HG03159 (cell line): Measurements from ENCODE around the gene FPGT.
"Not testable (repeated sequence)": the region's sequence is repeated elsewhere in the genome, so short reads cannot be mapped to it uniquely, and the experiment has no call there.

Source experiments
- ATAC-seq: cut with Tn5 transposase; IDR thresholded peaks from one replicate; pipeline ENCODE4 v1.9.1; 2021; ENCODE audit warnings: mild to moderate bottlenecking, moderate library complexity; ENCODE audit not compliant: unreplicated experiment

Gene FPGT

DNA sequence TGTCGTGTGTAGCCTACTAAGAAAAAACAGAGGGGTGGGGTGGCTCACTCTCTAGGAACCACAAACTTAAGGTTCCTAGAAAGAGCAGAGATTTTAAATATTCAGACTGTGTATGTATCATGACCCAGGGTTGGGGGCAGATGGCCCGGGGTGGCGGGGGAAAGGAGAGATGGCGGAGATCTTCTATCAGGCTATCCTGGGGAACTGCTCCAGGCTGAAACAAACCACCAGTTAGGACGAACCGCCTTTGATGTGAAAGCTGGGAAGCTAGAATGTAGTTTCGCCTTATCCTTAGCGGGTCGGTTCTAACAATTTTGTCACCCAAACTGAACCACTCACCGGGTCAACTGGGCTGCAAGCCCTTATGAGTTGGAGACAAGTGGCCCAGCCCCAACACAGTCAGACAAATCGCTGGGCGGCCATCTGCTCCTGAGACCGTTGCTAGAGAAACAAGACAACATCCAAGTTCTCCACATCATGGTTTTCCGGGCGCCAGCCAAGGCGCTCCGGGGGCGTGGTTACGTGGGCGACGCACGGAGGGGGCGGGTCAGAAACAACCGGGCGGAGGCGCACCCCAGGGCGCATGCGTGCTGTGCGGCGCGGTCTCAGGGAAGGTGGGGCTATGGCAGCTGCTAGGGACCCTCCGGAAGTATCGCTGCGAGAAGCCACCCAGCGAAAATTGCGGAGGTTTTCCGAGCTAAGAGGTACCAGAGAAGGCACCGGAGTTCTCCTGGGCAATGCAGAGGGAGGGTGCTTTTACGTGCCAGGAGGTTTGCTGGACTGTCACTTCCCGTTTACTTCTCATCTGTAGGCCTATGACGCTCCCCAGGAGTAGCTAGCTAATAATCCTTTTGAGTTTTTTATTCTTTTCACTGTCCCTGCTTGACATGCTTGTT lies at the start of gene FPGT, which contains the start of gene LRRIQ3:
FPGT (plus strand) TSS at position 586 of the 896 bp plus-strand sequence; CDS start at position 623, 37 bp downstream.
LRRIQ3 (minus strand) TSS at position 520 of the 896 bp plus-strand sequence. CDS start 14,492 bp downstream, outside the sequence.
- ATAC-seq: peak; percentile 96

DNA sequence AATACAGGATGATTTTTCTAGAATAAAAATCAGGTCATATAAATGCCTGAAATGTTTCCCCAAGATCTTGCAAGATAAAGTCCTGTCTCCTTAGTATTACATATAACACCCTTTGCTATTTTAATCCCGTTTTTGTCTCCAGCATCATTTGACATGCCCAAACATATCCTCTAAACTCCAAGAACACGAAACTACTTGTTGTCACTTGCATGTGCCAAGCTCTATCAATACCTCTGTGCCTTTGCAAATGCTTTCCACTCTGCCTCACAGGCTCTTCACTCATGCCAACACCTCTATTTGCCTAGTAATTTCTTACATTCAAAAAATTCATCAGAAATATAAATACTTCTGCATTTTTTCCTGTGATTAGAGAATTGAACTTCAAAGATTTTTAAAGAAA lies 38.0 kb upstream of the FPGT start:
- no peak for ATAC-seq

DNA sequence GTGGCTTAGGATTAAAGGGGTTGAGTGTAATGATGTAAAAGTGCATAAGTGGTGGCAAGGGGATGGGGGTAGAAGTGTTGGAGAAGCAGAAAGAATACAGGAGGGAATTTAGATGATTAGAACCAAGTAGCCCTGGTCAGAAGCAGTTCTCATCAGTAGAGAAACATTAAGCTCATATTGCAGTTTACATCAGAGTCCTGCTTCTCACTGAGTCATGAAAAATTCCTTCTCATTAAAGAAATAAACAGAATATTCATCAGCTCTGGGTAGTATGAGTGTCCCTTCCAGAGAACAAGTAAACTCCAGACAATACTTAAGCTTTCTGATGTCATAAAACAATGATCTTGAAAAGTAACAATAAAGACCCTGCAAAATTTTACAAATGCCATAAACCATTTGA lies 36.5 kb upstream of the FPGT start:
- no peak for ATAC-seq

DNA sequence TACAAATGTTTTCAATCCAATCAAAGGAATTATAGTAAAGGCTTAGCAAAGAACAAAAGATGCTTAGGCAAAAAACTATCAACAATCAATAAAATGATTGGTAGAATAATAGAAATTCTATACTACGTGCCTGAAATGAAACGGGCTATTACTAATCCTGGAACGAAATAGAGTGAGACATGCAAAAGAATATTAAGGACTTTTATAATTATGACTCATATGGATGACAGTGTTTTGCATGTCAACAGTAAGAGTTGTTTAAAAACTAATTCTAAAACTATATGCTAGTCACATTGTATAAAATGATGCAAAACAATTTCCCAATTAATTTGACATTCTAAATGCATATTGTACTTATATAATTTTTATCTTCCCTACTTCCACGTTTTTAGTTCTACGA lies 35.7 kb upstream of the FPGT start:
- ATAC-seq: no peak

DNA sequence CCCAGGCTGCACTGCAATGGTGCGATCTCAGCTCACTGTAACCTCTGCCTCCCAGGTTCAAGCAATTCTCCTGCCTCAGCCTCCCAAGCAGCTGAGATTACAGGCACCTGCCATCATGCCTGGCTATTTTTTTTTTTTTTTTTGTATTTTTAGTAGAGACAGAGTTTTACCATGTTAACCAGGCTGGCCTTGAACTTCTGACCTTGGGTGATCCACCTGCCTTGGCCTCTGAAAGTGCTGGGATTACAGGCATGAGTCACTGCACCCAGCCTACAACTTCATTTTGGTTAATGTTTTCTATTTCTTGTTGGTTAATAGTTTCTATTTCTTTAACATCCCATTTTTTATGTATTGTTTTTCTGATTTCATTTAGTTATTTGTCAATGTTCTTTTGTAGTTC lies 23.6 kb upstream of the FPGT start:
- ATAC-seq: not testable (repeated sequence)

DNA sequence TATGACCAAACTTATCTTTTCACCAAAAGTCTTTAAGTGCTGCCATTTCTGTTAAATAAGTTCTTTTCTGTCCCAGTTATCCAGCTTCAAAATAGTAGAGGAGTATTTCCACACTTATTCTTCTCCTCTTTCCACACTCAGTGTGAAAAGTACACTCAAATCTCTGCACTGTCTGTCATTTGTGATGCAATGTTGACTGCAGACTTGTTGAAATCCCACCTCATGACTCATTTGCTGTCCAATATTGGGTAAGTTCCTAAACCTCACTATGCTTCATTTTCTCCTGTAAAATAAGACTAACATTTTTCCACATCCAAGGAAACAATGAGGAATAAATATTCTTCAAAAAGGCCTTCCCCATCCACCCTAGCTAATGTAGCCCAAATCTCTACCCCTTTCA lies 17.6 kb upstream of the FPGT start:
- no peak for ATAC-seq

DNA sequence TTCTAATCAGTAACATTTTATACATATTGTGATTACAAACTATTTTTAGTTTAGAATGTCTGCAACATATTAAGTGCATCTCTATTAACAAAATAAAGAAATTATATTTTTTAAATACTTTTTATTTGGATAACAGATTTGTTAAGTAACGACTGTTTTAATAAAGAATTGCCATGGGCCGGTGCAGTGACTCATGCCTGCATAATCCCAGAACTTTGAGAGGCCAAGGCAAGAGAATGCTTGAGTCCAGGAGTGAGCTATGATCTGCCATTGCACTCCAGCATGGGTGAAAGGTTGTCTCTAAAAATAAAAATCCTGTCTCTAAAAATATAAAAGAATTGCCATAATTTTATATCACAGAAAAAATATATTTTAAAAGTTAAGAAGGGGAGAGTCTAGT lies 4.1 kb upstream of the FPGT start:
- no peak for ATAC-seq

DNA sequence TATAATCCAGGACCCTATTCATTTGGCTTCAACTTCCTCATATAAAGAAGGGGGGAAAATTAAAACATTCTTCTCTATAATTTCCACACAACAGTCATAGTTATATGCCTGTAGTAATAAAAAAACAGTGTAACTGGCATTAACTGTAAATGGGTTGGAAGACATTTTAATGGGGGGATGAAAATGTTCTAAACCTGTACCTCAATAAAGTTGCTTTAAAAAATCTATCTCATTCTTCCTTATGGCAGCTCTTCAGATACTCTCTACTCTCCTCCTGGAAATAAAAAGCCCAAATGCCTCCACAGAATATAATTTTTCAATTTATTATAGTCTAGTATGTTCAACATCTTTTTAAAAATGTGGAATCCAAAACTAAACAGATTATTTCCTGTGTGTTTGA lies 2.7 kb upstream of the FPGT start:
- no peak for ATAC-seq

DNA sequence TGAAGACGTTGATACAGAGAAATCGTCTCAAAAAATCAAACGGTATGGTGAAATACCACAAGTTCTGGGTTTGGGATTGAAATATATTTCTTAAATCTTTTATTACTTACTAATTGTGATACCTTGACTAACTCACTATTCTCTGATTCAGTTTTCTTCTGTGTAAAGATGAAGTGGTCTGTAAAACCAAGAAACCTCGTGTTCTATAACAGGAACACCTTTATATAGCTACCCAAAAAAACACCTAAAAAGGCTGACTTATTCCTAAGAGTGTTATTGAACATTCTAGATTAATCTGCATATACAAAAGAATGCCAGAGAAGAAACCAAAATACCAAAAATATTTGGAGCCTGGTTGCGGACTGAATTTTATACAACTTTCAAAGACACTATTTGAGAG lies 787 bp upstream of the FPGT start:
- no peak for ATAC-seq

DNA sequence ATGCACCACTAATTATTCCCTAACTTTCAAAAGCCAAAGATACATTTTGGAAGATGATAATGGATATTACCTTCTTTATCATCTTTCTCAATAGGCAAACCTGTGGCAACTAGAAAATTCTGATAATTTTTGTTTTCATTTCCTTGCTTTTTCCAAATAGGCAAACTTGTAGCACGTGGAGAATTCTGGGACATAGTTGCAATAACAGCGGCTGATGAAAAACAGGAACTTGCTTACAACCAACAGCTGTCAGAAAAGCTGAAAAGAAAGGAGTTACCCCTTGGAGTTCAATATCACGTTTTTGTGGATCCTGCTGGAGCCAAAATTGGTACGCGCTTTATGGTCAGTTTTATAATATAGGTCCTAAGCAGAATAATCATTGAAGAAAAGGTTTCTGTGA lies 1.5 kb downstream of the FPGT start:
- no peak for ATAC-seq

DNA sequence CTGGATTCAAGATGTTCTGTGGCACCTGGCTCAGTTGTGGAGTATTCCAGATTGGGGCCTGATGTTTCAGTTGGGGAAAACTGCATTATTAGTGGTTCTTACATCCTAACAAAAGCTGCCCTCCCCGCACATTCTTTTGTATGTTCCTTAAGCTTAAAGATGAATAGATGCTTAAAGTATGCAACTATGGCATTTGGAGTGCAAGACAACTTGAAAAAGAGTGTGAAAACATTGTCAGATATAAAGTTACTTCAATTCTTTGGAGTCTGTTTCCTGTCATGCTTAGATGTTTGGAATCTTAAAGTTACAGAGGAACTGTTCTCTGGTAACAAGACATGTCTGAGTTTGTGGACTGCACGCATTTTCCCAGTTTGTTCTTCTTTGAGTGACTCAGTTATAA lies 7.2 kb downstream of the FPGT start:
- ATAC-seq: no peak

DNA sequence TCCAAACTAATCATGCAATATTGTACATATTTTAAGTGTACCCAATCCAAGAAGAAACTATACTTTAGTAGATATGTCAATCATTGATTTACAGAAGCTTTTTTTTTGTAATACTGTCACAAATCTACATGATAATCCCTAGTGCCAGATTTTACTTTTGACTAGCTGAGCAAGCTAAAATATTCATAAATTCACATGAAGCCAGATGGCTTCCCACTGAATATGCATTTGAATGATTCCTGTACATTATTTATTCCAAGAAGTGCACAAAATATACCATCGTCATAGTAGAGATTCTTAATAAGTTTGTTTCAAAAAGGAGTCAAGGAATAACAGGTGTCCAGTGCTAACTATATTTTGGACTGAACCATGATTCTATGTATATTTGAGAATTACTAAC lies 17.2 kb downstream of the FPGT start:
- ATAC-seq: no peak

DNA sequence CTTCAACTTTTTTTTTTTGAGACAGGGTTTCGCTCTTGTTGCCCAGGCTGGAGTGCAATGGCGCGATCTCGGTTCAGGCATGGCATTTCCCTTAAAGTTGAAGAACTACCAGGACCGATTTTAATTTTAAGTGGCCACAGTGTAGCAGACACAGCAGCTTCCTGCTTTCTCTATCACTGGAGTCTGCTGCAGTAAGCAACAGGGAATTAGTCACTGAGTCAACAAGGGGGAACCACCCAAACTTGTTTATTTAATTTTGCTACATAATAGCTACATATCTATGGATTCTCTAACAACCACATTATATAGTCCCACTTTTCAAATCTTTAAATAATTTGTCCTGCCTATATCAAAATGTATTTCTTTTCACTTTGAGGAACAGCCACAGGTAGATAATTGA lies 24.7 kb downstream of the FPGT start:
- no peak for ATAC-seq

DNA sequence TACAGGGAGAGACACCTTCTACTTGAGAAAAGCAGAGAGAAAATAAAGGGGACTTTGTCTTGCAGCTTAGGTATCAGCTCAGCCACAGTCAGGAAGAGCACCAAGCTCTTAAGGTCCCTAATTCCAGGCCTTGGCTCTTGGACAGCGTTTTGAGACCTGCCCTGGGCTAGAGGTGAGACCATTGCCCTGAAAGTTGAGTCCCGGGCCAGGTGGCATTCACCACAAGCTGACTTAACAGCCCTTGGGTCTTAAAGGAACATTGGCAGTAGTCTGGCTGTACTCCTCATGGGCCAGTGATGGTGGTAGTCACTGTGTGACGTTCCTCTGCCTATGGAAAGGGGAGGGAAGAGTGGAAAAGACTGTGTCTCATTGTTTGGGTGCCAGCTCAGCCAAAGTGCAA lies 25.4 kb downstream of the FPGT start:
- no peak for ATAC-seq

DNA sequence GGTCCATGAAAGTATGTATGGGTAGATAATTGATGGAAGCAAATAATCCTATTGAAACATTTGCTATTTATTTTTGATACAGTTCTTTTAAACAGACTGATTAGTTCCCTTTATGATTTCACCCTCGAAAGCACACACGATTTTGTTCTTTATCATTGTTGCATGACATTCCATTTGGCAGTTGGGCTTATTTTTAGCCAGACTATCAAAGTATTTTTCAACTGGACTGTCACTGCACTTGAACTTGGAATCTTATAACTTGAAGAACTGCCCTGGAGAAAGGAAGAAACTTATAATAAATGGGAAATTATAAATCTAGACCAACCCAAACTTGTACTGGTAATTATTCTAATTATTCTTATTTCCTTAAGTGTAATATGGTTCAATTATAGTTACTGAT lies 37.1 kb downstream of the FPGT start, which contains the start of gene TNNI3K:
TNNI3K (plus strand) TSS at position 235 of the 400 bp plus-strand sequence; CDS start at position 300, 65 bp downstream.
- ATAC-seq: no peak

DNA sequence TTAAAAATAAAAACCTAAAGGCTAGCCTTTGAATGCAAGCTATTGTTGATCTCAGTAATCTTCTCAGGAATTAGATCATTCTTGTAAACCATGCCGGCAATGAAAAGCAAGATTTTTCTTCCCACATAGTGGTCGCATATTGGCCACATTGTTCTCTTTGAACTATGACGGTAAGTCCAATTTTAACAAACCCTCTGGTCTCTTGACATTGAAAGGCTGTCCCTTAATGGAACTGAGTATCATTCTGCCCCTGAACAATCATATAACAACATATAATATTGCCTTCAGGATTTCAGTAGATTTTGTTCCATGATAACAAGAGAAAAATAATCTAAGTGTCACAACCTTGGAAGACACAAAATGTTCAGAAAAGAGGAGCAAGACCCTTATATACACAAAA lies 38.4 kb downstream of the FPGT start:
- no peak for ATAC-seq

DNA sequence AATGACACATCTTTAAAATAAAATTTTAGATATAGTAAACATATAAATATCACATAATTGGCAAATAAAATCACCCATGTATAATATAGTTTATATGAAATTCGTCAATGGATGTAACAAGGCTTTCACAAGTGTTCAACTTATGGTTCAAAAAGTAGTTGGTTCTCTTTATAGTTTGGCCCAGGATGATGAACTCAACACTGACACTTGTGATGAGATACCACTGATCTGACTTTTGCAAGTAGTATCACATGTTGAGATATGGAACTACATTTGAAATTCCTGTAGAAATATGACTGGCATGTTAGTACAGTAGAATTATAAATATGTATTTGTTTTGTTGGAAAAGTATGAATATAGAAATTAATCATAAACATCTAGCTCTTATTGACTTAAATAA lies 39.0 kb downstream of the FPGT start:
- no peak for ATAC-seq

DNA sequence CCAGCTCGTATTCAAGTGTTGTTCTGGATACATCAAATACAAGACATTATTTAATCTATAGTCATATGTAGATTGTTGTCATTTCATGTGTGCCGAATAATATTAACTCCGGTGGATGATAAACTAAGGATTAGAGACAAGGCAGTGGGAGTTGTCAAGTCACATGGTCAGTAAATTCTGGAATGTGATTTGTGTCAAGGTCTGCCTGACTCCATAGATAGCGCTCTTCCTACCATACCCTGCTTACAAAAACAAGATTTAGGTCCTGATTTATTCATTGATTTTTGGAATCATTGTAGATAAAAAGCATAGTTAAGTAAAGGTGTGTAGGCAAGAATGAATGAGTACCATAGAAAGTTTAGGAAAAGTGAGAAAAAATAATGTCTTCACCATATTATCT lies 39.7 kb downstream of the FPGT start:
- no peak for ATAC-seq

DNA sequence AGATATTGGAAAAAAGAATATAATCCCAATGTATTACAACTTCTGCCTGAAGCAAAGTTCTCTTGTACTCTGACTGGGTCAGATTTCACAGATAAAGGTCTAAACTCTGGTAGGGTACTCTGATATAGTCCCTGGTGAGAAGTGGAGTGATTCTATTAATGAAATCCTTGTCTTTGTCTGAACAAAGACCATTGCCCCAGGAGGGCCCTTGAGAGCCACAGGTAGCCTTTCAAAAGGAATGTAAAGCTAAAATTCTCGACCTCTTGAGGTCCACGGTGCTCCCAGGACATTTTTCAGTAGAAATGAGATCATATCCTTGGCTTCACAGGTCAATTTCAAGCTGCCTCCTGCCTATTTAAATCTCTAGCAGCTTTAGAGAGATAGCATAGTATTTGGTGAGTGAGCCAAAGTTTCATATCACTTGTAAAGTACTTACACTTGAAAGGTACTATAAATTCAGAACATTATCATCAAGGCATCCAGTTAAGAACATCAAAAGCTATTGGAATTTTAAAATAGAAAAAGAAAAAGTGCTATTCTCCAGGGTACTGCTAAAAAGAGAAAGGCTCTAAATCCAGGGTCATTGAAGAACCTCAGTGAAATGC lies 47.2 kb downstream of the FPGT start:
- no peak for ATAC-seq

DNA sequence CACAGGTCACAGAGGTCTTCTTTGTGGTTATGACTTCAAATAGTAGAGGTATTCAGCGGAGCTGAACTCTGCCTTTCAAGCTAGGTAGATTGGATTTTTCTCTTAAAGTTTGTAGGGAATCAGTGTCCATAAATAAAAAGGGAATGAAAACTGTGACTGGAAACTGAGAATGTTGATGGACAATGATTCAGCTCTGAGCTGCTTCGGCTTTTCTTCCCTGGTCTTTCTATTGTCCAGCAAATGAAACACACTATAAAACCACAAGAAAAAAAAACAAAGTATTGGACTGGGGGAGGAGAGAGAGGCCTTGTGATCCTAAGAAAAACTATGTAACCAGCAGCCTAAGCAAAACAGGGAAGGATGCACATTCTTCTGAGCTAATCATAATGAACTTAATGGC lies 48.3 kb downstream of the FPGT start:
- no peak for ATAC-seq

DNA sequence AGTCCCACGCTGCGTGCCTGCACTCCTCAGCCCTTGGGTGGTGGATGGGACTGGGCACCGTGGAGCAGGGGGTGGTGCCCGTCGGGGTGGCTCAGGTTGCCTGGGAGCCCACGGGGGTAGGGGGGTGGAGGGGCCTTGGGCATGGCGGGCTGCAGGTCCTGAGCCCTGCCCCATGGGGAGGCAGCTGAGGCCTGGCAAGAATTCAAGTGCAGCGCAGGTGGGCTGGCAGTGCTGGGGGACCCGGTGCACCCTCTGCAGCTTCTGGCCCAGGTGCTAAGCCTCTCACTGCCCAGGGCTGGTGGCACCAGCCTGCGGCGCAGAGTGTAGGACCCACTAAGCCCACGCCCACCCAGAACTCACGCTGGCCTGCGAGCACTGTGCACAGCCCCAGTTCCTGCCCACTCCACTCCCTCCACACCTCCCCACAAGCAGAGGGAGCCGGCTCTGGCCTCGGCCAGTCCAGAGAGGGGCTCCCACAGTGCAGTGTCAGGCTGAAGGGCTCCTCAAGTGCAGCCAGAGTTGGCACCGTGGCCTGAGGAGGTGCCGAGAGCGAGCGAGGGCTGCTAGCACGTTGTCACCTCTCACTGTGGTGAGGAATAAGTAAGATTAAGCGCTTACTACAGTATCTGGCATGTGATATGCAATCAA lies 50.0 kb downstream of the FPGT start:
- no peak for ATAC-seq
